ENCODE data around the gene ATP5PB.

The ATP5PB gene

GRCh38 chr1:111466480-111466879 is 17.2 kb downstream of the ATP5PB start:
- CTCF ChIA-PET, result no interaction called here
- POLR2A ChIA-PET, result no interaction called here
- no peak for DNase-seq (ENCODE audit: extremely low spot score)
- TF ChIP-seq HDGF (IDR thresholded peaks at IDR 0.05; ENCODE audit: borderline replicate concordance) (no peak), ELF4 (IDR thresholded peaks at IDR 0.05) (no peak), SUZ12 (IDR thresholded peaks at IDR 0.05) (no peak), LEF1 (IDR thresholded peaks at IDR 0.05; ENCODE audit: borderline replicate concordance) (no peak), NFRKB (IDR thresholded peaks at IDR 0.05) (no peak), FOXA1 (IDR thresholded peaks at IDR 0.05) (no peak), TARDBP (IDR thresholded peaks at IDR 0.05) (no peak), ARNT (IDR thresholded peaks at IDR 0.05) (no peak), CTBP1 (IDR thresholded peaks at IDR 0.05; ENCODE audit: borderline replicate concordance) (no peak), ZNF384 (IDR thresholded peaks at IDR 0.05) (no peak), PKNOX1 (IDR thresholded peaks at IDR 0.05) (no peak), BHLHE40 (IDR thresholded peaks at IDR 0.05; ENCODE audit: borderline replicate concordance) (no peak), SP1 (IDR thresholded peaks at IDR 0.05) (no peak), L3MBTL2 (conservative IDR thresholded peaks at IDR 0.05) (no peak), FOXM1 (IDR thresholded peaks at IDR 0.05; ENCODE audit: borderline replicate concordance) (no peak), FOXK2 (IDR thresholded peaks at IDR 0.05) (no peak)

- ChIA-PET CTCF (no interaction called here), POLR2A (no interaction called here)
- no peak for DNase-seq (ENCODE audit: extremely low spot score)
- no peak for TF ChIP-seq BHLHE40 (IDR thresholded peaks at IDR 0.05; ENCODE audit: borderline replicate concordance)
- TF ChIP-seq NFRKB (IDR thresholded peaks at IDR 0.05), result no peak
- no peak for TF ChIP-seq ZNF384 (IDR thresholded peaks at IDR 0.05)
- no peak for TF ChIP-seq LEF1 (IDR thresholded peaks at IDR 0.05; ENCODE audit: borderline replicate concordance)
- no peak for TF ChIP-seq ELF4 (IDR thresholded peaks at IDR 0.05)
- TF ChIP-seq ARNT (IDR thresholded peaks at IDR 0.05), result no peak
- TF ChIP-seq FOXA1 (IDR thresholded peaks at IDR 0.05), result no peak
- no peak for TF ChIP-seq SUZ12 (IDR thresholded peaks at IDR 0.05)
- no peak for TF ChIP-seq CTBP1 (IDR thresholded peaks at IDR 0.05; ENCODE audit: borderline replicate concordance)
- TF ChIP-seq FOXM1 (IDR thresholded peaks at IDR 0.05; ENCODE audit: borderline replicate concordance), result no peak
- TF ChIP-seq SP1 (IDR thresholded peaks at IDR 0.05), result no peak
- no peak for TF ChIP-seq FOXK2 (IDR thresholded peaks at IDR 0.05)
- TF ChIP-seq HDGF (IDR thresholded peaks at IDR 0.05; ENCODE audit: borderline replicate concordance), result no peak
- no peak for TF ChIP-seq TARDBP (IDR thresholded peaks at IDR 0.05)
- no peak for TF ChIP-seq PKNOX1 (IDR thresholded peaks at IDR 0.05)
- no peak for TF ChIP-seq L3MBTL2 (conservative IDR thresholded peaks at IDR 0.05)
Measured at GRCh38 chr1:111467865-111468716, 18.8 kb downstream of the ATP5PB start.

- POLR2A ChIA-PET, result no interaction called here
- TF ChIP-seq FOXK2 (IDR thresholded peaks at IDR 0.05), result no peak
- no peak for TF ChIP-seq TARDBP (IDR thresholded peaks at IDR 0.05)
- TF ChIP-seq ZNF384 (IDR thresholded peaks at IDR 0.05), result no peak
- no peak for TF ChIP-seq SUZ12 (IDR thresholded peaks at IDR 0.05)
- no peak for TF ChIP-seq PKNOX1 (IDR thresholded peaks at IDR 0.05)
- no peak for TF ChIP-seq HDGF (IDR thresholded peaks at IDR 0.05; ENCODE audit: borderline replicate concordance)
- no peak for TF ChIP-seq LEF1 (IDR thresholded peaks at IDR 0.05; ENCODE audit: borderline replicate concordance)
- TF ChIP-seq ELF4 (IDR thresholded peaks at IDR 0.05), result no peak
- TF ChIP-seq ARNT (IDR thresholded peaks at IDR 0.05), result no peak
- no peak for TF ChIP-seq SP1 (IDR thresholded peaks at IDR 0.05)
- no peak for TF ChIP-seq NFRKB (IDR thresholded peaks at IDR 0.05)
- no peak for TF ChIP-seq L3MBTL2 (conservative IDR thresholded peaks at IDR 0.05)
- TF ChIP-seq FOXM1 (IDR thresholded peaks at IDR 0.05; ENCODE audit: borderline replicate concordance), result no peak
- no peak for TF ChIP-seq CTBP1 (IDR thresholded peaks at IDR 0.05; ENCODE audit: borderline replicate concordance)
- TF ChIP-seq FOXA1 (IDR thresholded peaks at IDR 0.05), result no peak
- TF ChIP-seq BHLHE40 (IDR thresholded peaks at IDR 0.05; ENCODE audit: borderline replicate concordance), result no peak
- DNase-seq (ENCODE audit: extremely low spot score), result no peak
- CTCF ChIA-PET, result no interaction called here
Measured at GRCh38 chr1:111468717-111469100, 19.4 kb downstream of the ATP5PB start.

- DNase-seq (ENCODE audit: extremely low spot score), result no peak
- ChIA-PET POLR2A (no interaction called here), CTCF (no interaction called here)
- TF ChIP-seq ARNT (IDR thresholded peaks at IDR 0.05) (no peak), FOXK2 (IDR thresholded peaks at IDR 0.05) (no peak), FOXA1 (IDR thresholded peaks at IDR 0.05) (no peak), SUZ12 (IDR thresholded peaks at IDR 0.05) (no peak), CTBP1 (IDR thresholded peaks at IDR 0.05; ENCODE audit: borderline replicate concordance) (no peak), ZNF384 (IDR thresholded peaks at IDR 0.05) (no peak), L3MBTL2 (conservative IDR thresholded peaks at IDR 0.05) (no peak), LEF1 (IDR thresholded peaks at IDR 0.05; ENCODE audit: borderline replicate concordance) (no peak), HDGF (IDR thresholded peaks at IDR 0.05; ENCODE audit: borderline replicate concordance) (no peak), ELF4 (IDR thresholded peaks at IDR 0.05) (no peak), FOXM1 (IDR thresholded peaks at IDR 0.05; ENCODE audit: borderline replicate concordance) (no peak), TARDBP (IDR thresholded peaks at IDR 0.05) (no peak), PKNOX1 (IDR thresholded peaks at IDR 0.05) (no peak), NFRKB (IDR thresholded peaks at IDR 0.05) (no peak), BHLHE40 (IDR thresholded peaks at IDR 0.05; ENCODE audit: borderline replicate concordance) (no peak)
Measured at GRCh38 chr1:111469539-111469938, 20.3 kb downstream of the ATP5PB start.

GRCh38 chr1:111470596-111470995 is 21.3 kb downstream of the ATP5PB start:
- ChIA-PET POLR2A (no interaction called here), CTCF (no interaction called here)
- TF ChIP-seq SP1 (IDR thresholded peaks at IDR 0.05) (no peak), BHLHE40 (IDR thresholded peaks at IDR 0.05; ENCODE audit: borderline replicate concordance) (no peak), ARNT (IDR thresholded peaks at IDR 0.05) (no peak), CTBP1 (IDR thresholded peaks at IDR 0.05; ENCODE audit: borderline replicate concordance) (no peak), L3MBTL2 (conservative IDR thresholded peaks at IDR 0.05) (no peak), NFRKB (IDR thresholded peaks at IDR 0.05) (no peak), HDGF (IDR thresholded peaks at IDR 0.05; ENCODE audit: borderline replicate concordance) (no peak), SUZ12 (IDR thresholded peaks at IDR 0.05) (no peak), LEF1 (IDR thresholded peaks at IDR 0.05; ENCODE audit: borderline replicate concordance) (no peak), PKNOX1 (IDR thresholded peaks at IDR 0.05) (no peak), ZNF384 (IDR thresholded peaks at IDR 0.05) (no peak)
- DNase-seq (ENCODE audit: extremely low spot score), result no peak

All from HEK293T (cell line).